ENCODE data around the gene CGN. TPM values are rescaled to one million over a fixed set of nuclear protein-coding genes. Genes with fewer than 3 reads are reported as not detected.

Gene CGN
- total RNA-seq, 4 donors from 2014 or later: 0.42 to 3.1 (median 0.94) TPM

DNA sequence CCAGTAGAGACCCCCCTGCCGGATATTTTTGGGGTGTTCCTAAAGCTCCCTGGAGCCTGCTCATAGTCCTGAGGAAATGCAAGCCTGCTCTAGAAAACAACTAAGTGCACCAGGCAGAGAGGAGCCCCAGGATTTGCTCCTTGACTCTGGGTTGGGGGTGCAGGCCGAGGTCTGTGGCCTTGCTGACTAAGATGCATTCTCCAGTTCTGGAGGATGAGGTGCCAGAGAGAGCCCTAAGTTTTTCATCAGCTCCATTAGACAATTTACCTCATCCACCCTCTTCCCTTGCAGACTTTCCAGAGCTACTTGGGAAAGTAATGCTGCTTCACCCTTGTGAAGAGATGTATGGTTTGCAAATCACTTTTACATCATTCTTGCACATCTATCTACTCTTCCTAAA, 38.0 kb downstream of the CGN start:
- WGBS: 84% methylated on average over 2 of the region's 2 CpGs
- Histone ChIP-seq H3K27me3 (no peaks in the 10 kb centered on the region), H3K4me3 (no peak overlapping the region), H3K9me3 (no peaks in the 10 kb centered on the region), H3K36me3 (no peaks in the 10 kb centered on the region), H3K27ac (replicated peaks in 1 of 4) (no peak overlapping the region), H3K4me1 (peaks cover 14 to 39% (median 35%) of the 10 kb centered on the region in 4 donors)
- TF ChIP-seq POLR2A (IDR thresholded peaks at IDR 0.05; ENCODE audit: low read depth): no peak
- no peak for TF ChIP-seq EP300 (IDR thresholded peaks at IDR 0.05)
- TF ChIP-seq CTCF (IDR thresholded peaks at IDR 0.05): no peak
- TF ChIP-seq POLR2AphosphoS5 (IDR thresholded peaks at IDR 0.05): no peak
- intact Hi-C loops (cut with DNase I): loop anchor here (5.0 kb wide), 1 partner anchor 92 kb away; the partner anchor contains the start of gene POGZ
- DNase-seq (ENCODE audit: extremely low spot score): no peak

DNA sequence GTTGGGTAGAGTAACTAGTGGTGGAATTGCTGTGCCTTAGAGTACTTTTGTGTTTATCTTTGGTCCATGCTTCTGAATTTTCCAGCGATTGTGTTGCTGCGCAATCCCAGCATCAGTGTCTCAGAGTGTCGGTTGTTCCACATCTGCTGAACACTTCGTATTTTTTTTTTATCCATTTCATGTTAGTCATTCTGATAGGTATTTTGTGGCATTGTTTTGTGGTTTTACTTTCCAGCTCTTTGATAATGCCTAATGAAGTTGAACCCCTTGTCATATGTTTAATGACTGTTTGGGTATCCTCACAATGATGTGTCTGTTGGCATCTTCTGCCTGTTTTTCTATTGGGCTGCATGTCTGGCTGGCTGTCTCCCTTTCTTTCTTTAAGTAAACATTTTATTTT, 42.5 kb downstream of the CGN start:
- WGBS: 91% methylated on average over 4 of the region's 4 CpGs
- Histone ChIP-seq H3K9me3 (no peaks in the 10 kb centered on the region), H3K27me3 (no peaks in the 10 kb centered on the region), H3K36me3 (peaks cover 0 to 4% (median 0%) of the 10 kb centered on the region in 4 donors), H3K4me1 (peaks cover 0 to 11% (median 9%) of the 10 kb centered on the region in 4 donors), H3K27ac (replicated peaks in 1 of 4) (no peak overlapping the region), H3K4me3 (no peak overlapping the region)
- no peak for DNase-seq (ENCODE audit: extremely low spot score)
- intact Hi-C loops (cut with DNase I): no loop called here
- TF ChIP-seq CTCF (IDR thresholded peaks at IDR 0.05) (no peak), POLR2A (IDR thresholded peaks at IDR 0.05; ENCODE audit: low read depth) (no peak), POLR2AphosphoS5 (IDR thresholded peaks at IDR 0.05) (no peak), EP300 (IDR thresholded peaks at IDR 0.05) (no peak)

GRCh38 chr1:151556052-151556451, 44.9 kb downstream of the CGN start:
- intact Hi-C loops (cut with DNase I): no loop called here

DNA sequence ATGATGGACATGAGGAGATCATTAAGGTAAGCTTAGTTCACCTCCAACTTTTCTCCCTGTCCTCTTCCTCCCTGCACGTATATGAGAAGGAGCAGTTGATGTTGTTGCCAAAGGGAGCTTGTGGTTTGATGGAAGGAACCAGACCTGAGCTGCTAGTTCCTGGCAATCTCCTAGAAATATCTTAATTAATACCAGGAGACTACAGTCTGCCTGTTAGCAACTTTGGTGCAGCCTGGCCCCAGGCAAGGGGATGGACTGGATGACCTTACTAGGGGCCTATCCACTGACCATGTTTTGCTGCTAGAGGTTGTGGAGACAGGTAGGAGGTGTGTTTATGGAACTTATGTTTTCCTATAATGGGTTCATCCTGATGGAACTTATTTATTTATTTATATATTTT, 51.5 kb downstream of the CGN start:
- no peak for TF ChIP-seq EP300 (IDR thresholded peaks at IDR 0.05)
- no peak for TF ChIP-seq POLR2AphosphoS5 (IDR thresholded peaks at IDR 0.05)
- TF ChIP-seq CTCF (IDR thresholded peaks at IDR 0.05): no peak
- TF ChIP-seq POLR2A (IDR thresholded peaks at IDR 0.05; ENCODE audit: low read depth): no peak
- H3K4me3 ChIP-seq: no peak overlapping the region
- intact Hi-C loops (cut with DNase I): no loop called here
- H3K36me3 ChIP-seq: peaks cover 15 to 46% (median 26%) of the 10 kb centered on the region in 4 donors
- no peaks in the 10 kb centered on the region for H3K9me3 ChIP-seq
- H3K27me3 ChIP-seq: no peaks in the 10 kb centered on the region
- WGBS: 75% methylated on average over 1 of the region's 1 CpG
- DNase-seq (ENCODE audit: extremely low spot score): no peak
- peaks cover 0 to 6% (median 0%) of the 10 kb centered on the region in 4 donors for H3K4me1 ChIP-seq
- H3K27ac ChIP-seq (replicated peaks in 1 of 4): no peak overlapping the region

More at GRCh38 chr1:151556052-151556451, 44.9 kb downstream of the CGN start:
- 94% methylated on average over 2 of the region's 2 CpGs for WGBS
- TF ChIP-seq CTCF (IDR thresholded peaks at IDR 0.05) (no peak), POLR2AphosphoS5 (IDR thresholded peaks at IDR 0.05) (no peak), EP300 (IDR thresholded peaks at IDR 0.05) (no peak), POLR2A (IDR thresholded peaks at IDR 0.05; ENCODE audit: low read depth) (no peak)
- H3K27ac ChIP-seq (replicated peaks in 1 of 4): no peak overlapping the region
- no peaks in the 10 kb centered on the region for H3K27me3 ChIP-seq
- H3K4me3 ChIP-seq: no peak overlapping the region
- no peaks in the 10 kb centered on the region for H3K9me3 ChIP-seq
- DNase-seq (ENCODE audit: extremely low spot score): no peak
- H3K4me1 ChIP-seq: peaks cover 0 to 6% (median 0%) of the 10 kb centered on the region in 4 donors
- H3K36me3 ChIP-seq: peaks cover 0 to 4% (median 0%) of the 10 kb centered on the region in 4 donors

DNA sequence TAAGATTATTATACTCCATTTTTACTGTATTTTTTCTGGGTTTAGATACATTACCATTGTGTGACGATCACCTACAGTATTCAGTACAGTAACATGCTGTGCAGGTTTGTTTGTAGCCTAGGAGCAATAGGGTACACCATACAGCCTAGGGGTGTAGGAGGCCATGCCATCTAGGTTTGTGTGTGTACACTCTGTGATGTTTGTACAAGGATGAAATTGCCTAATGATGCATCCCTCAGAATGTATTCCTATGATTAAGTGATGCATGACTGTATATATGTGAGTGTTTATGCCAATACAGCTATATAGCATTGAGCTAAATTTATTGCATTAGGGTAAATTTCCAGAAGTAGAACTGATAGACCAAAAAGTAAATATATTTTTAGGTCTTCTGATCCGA, 52.2 kb downstream of the CGN start:
- no peak for DNase-seq (ENCODE audit: extremely low spot score)
- Histone ChIP-seq H3K27ac (replicated peaks in 1 of 4) (no peak overlapping the region), H3K36me3 (peaks cover 15 to 48% (median 27%) of the 10 kb centered on the region in 4 donors), H3K4me1 (peaks cover 0 to 6% (median 0%) of the 10 kb centered on the region in 4 donors), H3K9me3 (no peaks in the 10 kb centered on the region), H3K4me3 (no peak overlapping the region), H3K27me3 (no peaks in the 10 kb centered on the region)
- intact Hi-C loops (cut with DNase I): no loop called here
- 47% methylated on average over 2 of the region's 2 CpGs for WGBS
- TF ChIP-seq POLR2A (IDR thresholded peaks at IDR 0.05; ENCODE audit: low read depth) (no peak), CTCF (IDR thresholded peaks at IDR 0.05) (no peak), EP300 (IDR thresholded peaks at IDR 0.05) (no peak), POLR2AphosphoS5 (IDR thresholded peaks at IDR 0.05) (no peak)

Measured in esophagus muscularis mucosa (tissue), 4 donors.